ENCODE measurements around the gene RPL18A.
A peak's percentile ranks its signal among the peaks of the same experiment; 100 is the strongest.

The RPL18A gene

GRCh38 chr19:17859533-17860330, at the start of gene RPL18A (continued):
- TF ChIP-seq, protein P1, sequence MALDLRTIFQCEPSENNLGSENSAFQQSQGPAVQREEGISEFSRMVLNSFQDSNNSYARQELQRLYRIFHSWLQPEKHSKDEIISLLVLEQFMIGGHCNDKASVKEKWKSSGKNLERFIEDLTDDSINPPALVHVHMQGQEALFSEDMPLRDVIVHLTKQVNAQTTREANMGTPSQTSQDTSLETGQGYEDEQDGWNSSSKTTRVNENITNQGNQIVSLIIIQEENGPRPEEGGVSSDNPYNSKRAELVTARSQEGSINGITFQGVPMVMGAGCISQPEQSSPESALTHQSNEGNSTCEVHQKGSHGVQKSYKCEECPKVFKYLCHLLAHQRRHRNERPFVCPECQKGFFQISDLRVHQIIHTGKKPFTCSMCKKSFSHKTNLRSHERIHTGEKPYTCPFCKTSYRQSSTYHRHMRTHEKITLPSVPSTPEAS (tag by site-specific recombination; IDR thresholded peaks at IDR 0.05): 0 out of 2 replicates have a peak, but pooled peaks have one; percentile 17
- TF ChIP-seq ZNF501 (tag by site-specific recombination; IDR thresholded peaks at IDR 0.05) (peak; percentile 61; the same call in 1 of the 2 replicates), ZBTB7A (tag by site-specific recombination; IDR thresholded peaks at IDR 0.05; ENCODE audit: low read depth) (0 out of 2 replicates have a peak, but pooled peaks have one; percentile 26), ZNF621 (tag by site-specific recombination; IDR thresholded peaks at IDR 0.05) (no peak), KLF7 (tag by site-specific recombination; IDR thresholded peaks at IDR 0.05; ENCODE audit: borderline replicate concordance) (no peak), ZNF324 (tag by site-specific recombination; IDR thresholded peaks at IDR 0.05) (peak; percentile 78; the same call in 1 of the 2 replicates), ZSCAN30 (tag by site-specific recombination; IDR thresholded peaks at IDR 0.05) (peak; percentile 83), PBX3 (CRISPR knock-in tag; IDR thresholded peaks at IDR 0.05) (peak; percentile 97), ZBTB8A (tag by site-specific recombination; IDR thresholded peaks at IDR 0.05) (0 out of 2 replicates have a peak, but pooled peaks have one; percentile 52), KLF8 (tag by site-specific recombination; IDR thresholded peaks at IDR 0.05) (peak; percentile 72), TRIM28 (IDR thresholded peaks at IDR 0.05; ENCODE audit: borderline replicate concordance, low read length) (0 out of 2 replicates have a peak, but pooled peaks have one; percentile 31)
- TF ChIP-seq, protein P2, sequence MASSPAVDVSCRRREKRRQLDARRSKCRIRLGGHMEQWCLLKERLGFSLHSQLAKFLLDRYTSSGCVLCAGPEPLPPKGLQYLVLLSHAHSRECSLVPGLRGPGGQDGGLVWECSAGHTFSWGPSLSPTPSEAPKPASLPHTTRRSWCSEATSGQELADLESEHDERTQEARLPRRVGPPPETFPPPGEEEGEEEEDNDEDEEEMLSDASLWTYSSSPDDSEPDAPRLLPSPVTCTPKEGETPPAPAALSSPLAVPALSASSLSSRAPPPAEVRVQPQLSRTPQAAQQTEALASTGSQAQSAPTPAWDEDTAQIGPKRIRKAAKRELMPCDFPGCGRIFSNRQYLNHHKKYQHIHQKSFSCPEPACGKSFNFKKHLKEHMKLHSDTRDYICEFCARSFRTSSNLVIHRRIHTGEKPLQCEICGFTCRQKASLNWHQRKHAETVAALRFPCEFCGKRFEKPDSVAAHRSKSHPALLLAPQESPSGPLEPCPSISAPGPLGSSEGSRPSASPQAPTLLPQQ (tag by site-specific recombination; IDR thresholded peaks at IDR 0.05): peak; percentile 68; the same call in 1 of the 2 replicates

DNA sequence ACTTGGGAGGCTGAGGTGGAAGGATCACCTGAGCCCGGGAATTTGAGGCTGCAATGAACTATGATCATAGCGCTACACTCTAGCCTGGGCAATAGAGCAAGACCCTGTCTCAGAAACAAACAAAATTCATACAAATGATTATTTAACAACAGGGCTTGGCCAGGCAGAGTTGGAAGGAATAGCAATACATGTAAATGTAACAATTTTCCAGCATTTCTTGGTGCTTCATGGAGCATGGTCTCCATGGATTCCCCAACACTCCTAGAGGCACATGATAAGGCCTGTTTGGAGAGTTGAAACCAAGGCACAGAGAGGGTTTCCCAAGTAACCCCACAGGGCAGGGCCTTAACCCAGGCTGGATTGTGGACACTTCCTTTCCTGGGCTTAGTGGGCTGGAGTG, 48.6 kb upstream of the RPL18A start:
- no peak overlapping the region for H3K27ac ChIP-seq (ENCODE audit: extremely low read depth, low read depth, low read length)
- H3K36me3 ChIP-seq (ENCODE audit: control insufficient read depth in 2 of 2, insufficient read depth in 1 of 2, low read length in 2 of 2): no peaks in the 10 kb centered on the region
- H3K4me1 ChIP-seq (ENCODE audit: control insufficient read depth, insufficient read depth, low read length): no peaks in the 10 kb centered on the region
- no peak overlapping the region for H3K4me3 ChIP-seq (ENCODE audit: low read depth, low read length)
- ChIA-PET POLR2A (no interaction called here), CTCF (no interaction called here)
- no peaks in the 10 kb centered on the region for H3K9me3 ChIP-seq (ENCODE audit: control insufficient read depth, insufficient read depth, low read depth, low read length)
- TF ChIP-seq ZNF169 (tag by site-specific recombination; IDR thresholded peaks at IDR 0.05): no peak
- TF ChIP-seq ZFP41 (tag by site-specific recombination; IDR thresholded peaks at IDR 0.05; ENCODE audit: borderline replicate concordance): no peak
- no peak for TF ChIP-seq ZNF202 (tag by site-specific recombination; IDR thresholded peaks at IDR 0.05; ENCODE audit: borderline replicate concordance)
- no peak for TF ChIP-seq ZFP37 (tag by site-specific recombination; IDR thresholded peaks at IDR 0.05)
- no peak for TF ChIP-seq GFI1B (tag by site-specific recombination; IDR thresholded peaks at IDR 0.05)
- 0 out of 2 replicates have a peak, but pooled peaks have one; percentile 15 for TF ChIP-seq ZNF121 (tag by site-specific recombination; IDR thresholded peaks at IDR 0.05)

DNA sequence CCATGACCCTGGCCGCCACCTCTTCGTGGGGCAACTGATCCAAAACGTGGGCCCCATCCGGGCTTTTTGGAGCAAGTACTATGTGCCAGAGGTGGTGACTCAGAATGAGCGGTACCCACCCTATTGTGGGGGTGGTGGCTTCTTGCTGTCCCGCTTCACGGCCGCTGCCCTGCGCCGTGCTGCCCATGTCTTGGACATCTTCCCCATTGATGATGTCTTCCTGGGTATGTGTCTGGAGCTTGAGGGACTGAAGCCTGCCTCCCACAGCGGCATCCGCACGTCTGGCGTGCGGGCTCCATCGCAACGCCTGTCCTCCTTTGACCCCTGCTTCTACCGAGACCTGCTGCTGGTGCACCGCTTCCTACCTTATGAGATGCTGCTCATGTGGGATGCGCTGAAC, 48.0 kb upstream of the RPL18A start:
- Histone ChIP-seq H3K4me1 (ENCODE audit: control insufficient read depth, insufficient read depth, low read length) (no peaks in the 10 kb centered on the region), H3K4me3 (ENCODE audit: low read depth, low read length) (no peak overlapping the region), H3K27ac (ENCODE audit: extremely low read depth, low read depth, low read length) (no peak overlapping the region), H3K9me3 (ENCODE audit: control insufficient read depth, insufficient read depth, low read depth, low read length) (no peaks in the 10 kb centered on the region), H3K36me3 (ENCODE audit: control insufficient read depth in 2 of 2, insufficient read depth in 1 of 2, low read length in 2 of 2) (no peaks in the 10 kb centered on the region)
- CTCF ChIA-PET: interaction anchor here (0.7 kb wide), 1 partner anchor 390 kb away, joined by 3 read pairs; no protein-coding TSS in a partner anchor
- POLR2A ChIA-PET: no interaction called here
- no peak for TF ChIP-seq ZBTB20 (tag by site-specific recombination; IDR thresholded peaks at IDR 0.05)
- no peak for TF ChIP-seq ZNF24 (tag by site-specific recombination; IDR thresholded peaks at IDR 0.05)
- no peak for TF ChIP-seq ZNF488 (tag by site-specific recombination; IDR thresholded peaks at IDR 0.05)
- no peak for TF ChIP-seq HOXC10 (CRISPR knock-in tag; IDR thresholded peaks at IDR 0.05)
- TF ChIP-seq ZSCAN23 (tag by site-specific recombination; IDR thresholded peaks at IDR 0.05): no peak
- no peak for TF ChIP-seq GLI4 (tag by site-specific recombination; IDR thresholded peaks at IDR 0.05)
- TF ChIP-seq, protein P3, sequence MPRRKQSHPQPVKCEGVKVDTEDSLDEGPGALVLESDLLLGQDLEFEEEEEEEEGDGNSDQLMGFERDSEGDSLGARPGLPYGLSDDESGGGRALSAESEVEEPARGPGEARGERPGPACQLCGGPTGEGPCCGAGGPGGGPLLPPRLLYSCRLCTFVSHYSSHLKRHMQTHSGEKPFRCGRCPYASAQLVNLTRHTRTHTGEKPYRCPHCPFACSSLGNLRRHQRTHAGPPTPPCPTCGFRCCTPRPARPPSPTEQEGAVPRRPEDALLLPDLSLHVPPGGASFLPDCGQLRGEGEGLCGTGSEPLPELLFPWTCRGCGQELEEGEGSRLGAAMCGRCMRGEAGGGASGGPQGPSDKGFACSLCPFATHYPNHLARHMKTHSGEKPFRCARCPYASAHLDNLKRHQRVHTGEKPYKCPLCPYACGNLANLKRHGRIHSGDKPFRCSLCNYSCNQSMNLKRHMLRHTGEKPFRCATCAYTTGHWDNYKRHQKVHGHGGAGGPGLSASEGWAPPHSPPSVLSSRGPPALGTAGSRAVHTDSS (tag by site-specific recombination; IDR thresholded peaks at IDR 0.05): no peak
- TF ChIP-seq ZNF18 (tag by site-specific recombination; IDR thresholded peaks at IDR 0.05): no peak

Measured in HEK293 (cell line).